ENCODE data around the gene MKNK2.
"Not testable (repeated sequence)": the region's sequence is repeated elsewhere in the genome, so short reads cannot be mapped to it uniquely, and the experiment has no call there.

MKNK2 gene

DNA sequence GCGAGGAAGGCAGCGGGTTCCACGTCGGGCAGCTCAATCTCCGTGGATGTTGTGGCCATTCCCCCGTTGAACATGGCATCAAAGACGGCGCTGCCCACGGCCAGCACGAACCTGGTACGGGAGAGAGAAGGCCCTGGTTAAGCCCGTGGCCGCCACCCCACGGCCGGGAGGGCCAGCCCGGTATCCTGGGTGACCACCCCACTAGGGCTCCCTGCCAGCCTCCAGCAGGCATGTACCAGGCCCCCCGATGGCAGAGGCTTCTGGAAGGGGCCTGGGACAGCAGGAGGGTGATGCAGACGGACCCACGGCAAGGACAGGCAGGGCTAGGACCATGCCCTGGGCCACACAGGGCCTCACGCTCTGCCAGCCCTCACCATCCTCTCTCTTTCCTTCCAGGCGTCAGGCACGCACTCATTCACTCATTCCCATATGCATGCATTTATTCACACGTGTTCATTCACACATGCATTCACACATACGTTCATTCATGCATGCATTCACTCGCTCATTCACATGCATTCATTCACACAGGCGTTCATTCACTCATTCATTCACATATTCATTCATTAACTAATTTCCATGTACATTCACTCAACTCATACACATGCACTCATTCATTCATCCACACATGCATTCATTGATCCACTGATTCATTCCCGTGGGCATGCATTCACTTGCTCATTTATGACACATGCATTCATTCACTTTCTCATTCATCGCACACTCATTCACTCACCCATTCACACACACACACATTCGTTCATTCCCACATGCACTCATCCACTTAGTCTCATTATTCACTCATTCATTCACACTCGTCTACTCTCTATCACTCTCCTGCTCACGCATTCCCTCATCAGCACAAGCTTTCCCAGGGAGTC, 53.5 kb downstream of the MKNK2 start:
- TF ChIP-seq, protein P1, sequence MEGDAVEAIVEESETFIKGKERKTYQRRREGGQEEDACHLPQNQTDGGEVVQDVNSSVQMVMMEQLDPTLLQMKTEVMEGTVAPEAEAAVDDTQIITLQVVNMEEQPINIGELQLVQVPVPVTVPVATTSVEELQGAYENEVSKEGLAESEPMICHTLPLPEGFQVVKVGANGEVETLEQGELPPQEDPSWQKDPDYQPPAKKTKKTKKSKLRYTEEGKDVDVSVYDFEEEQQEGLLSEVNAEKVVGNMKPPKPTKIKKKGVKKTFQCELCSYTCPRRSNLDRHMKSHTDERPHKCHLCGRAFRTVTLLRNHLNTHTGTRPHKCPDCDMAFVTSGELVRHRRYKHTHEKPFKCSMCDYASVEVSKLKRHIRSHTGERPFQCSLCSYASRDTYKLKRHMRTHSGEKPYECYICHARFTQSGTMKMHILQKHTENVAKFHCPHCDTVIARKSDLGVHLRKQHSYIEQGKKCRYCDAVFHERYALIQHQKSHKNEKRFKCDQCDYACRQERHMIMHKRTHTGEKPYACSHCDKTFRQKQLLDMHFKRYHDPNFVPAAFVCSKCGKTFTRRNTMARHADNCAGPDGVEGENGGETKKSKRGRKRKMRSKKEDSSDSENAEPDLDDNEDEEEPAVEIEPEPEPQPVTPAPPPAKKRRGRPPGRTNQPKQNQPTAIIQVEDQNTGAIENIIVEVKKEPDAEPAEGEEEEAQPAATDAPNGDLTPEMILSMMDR (IDR thresholded peaks at IDR 0.05; ENCODE audit: low read depth, low read length): no peak
- DNase-seq (ENCODE audit: extremely low read depth, low read depth): no peak

DNA sequence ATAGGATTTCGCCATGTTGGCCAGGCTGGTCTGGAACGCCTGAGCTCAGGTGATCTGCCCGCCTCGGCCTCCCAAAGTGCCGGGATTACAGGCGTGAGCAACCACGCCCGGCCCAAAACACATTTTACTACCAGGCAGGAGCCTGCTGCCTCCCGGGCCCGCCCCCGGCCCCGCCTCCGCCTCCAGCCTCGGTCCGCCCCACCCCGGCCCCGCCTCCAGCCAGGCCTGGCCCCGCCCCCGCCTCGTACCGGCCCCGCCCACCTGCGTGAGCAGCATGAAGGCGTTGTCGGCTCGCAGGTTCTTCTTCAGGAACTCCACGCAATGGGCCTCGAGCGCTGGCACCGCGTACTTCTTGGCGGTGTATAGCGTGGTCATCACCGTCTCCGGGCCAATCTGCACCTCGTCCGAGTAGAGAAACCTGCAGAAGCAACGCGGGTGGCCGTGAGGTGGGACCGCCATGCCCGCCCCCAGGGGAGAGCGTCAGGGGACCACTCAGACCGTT, 58.2 kb downstream of the MKNK2 start:
- DNase-seq (ENCODE audit: extremely low read depth, low read depth): no peak

DNA sequence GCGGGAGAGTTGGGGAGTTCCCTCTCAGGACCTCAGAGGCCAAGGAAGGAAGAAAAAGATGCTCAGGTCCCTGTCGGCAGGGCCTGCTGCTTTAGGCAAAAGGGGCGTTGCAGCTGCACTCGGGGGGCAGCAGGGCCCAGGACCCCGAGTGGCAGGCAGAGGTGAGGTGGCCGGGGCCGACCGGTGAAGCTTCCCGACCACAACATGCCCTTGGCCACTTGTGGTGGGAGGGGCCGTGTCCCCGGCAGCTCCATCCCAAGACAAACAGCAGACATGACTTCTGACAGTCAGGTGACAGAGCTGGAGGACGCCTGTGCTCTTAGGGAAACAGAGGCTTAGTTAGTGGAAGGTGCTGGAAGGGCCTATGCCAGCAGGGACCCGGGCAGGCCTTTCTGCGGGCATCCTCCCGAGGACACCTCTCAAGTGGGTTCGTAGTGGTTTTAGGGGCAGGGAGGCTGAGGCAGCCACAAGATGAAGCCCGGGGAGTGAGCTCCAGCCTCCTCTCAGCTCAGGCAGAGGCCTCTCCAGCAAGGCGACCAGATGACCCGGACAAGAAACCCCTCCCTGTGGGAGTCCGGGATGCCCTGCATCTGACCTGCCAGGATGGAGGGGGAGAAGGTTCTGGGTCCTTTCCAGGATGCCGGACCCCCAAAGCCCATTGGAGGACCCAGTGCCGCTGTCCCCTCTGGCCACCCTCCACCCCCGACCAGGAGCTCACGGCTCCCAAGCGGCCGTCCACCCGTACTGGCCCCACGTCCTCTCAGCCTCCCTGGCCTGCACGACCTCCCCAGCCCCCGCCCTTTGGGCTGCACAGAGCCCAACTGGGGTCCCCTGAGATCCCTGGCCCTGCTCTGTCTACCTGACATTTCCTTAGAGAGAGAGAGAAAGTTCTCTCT, 59.8 kb downstream of the MKNK2 start:
- TF ChIP-seq, protein P1 (IDR thresholded peaks at IDR 0.05; ENCODE audit: low read depth, low read length): no peak
- DNase-seq (ENCODE audit: extremely low read depth, low read depth): no peak

More for the DNA sequence above, 58.2 kb downstream of the MKNK2 start:
- TF ChIP-seq, protein P1 (IDR thresholded peaks at IDR 0.05; ENCODE audit: low read depth, low read length): no peak

DNA sequence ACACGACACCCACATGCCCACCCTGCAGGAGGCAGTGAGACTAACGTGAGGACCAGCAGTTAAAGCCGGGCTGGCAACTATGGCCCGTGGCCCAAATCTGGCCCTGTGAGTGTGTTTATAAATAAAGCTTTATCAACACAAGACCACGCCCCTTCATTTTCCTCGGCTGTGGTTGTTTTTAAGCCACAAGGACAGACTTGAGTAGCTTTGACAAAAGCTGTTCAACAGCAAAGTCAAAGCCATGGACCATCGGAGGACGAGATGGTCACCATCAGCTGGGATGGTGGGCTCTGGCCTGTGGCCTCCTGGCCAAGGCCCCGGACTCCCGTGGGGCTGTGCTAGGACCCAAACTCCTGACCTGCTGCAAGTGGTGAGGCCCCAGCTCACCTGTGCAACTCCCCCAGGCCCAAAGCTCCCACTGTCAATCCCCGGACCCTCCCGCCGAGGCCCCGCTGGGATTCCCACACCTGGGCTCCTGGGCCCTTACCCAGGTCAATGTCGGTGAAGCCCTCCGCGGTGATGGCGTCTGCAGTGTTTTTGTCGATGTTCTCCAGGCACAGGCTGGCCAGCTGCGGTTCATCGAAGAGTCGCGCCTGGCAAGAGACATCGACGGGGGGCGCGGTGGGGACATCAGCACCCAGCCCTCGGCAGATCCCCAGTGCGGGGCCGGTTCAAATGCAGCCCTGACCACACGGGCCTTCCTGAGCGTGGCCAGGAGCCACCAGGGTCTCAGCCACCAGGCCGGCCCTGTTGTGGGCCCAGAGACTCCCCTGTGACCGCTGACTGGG, 60.6 kb downstream of the MKNK2 start:
- TF ChIP-seq, protein P1 (IDR thresholded peaks at IDR 0.05; ENCODE audit: low read depth, low read length): no peak
- DNase-seq (ENCODE audit: extremely low read depth, low read depth): no peak

DNA sequence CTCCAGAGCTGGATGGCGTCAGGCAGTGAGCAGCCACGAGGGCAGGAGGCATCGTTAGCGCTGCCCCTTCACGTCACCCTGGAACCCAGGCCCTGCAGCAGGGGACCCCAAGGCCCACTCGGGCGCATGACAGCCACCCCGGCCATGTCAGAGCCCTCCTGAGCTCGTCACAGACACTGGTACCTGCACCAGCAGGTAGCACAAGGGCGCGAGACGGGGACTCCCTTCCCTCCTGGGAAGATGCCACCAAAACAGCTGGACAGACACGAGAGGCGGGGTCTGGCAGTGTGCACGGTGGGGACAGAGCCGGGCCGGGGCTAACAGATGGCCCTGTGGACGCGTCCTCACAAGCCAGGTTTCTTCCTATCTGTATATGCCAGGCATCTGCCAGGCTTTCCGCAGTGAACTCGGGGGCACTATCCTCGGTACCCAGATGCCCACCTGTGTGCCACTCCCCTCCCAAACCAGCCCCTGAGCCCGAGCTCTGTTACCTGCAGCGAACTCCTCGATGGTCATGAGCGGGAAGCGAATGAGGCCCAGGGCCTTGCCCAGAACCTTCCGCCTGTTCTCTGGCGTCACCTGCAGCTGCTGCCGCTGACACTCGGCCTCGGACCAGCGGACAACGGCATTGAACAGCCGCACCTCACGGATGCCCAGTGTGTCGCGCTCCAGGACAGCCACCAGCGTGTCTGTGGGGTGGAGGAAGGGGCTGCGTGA, 61.4 kb downstream of the MKNK2 start:
- TF ChIP-seq, protein P1 (IDR thresholded peaks at IDR 0.05; ENCODE audit: low read depth, low read length): no peak
- DNase-seq (ENCODE audit: extremely low read depth, low read depth): no peak

DNA sequence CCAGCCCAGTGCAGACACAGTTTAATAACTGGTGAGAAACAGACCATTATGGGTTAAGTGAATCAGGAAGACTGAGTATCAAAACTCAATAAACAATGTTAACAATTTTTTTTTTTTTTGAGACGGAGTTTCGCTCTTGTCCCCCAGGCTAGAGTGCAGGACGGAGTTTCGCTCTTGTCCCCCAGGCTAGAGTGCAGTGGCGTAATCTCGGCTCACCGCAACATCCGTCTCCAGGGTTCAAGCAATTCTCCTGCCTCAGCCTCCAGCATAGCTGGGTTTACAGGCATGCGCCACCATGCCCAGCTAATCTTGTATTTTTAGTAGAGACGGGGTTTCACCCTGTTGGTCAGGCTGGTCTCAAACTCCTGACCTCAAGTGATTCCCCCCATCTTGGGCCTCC, 62.6 kb downstream of the MKNK2 start:
- not testable (repeated sequence) for DNase-seq (ENCODE audit: extremely low read depth, low read depth)
